ENCODE data around the gene DCHS2. TPM values are rescaled to one million over a fixed set of nuclear protein-coding genes. Genes with fewer than 3 reads are reported as not detected.

Gene DCHS2
- polyA plus RNA-seq, 3 donors, result not detected

- H2AFZ ChIP-seq (ENCODE audit: insufficient read depth, low read depth, low read length, poor library complexity, severe bottlenecking), result no peak overlapping the region
- peaks cover 12% of the 10 kb centered on the region for H3K4me1 Mint-ChIP-seq
- no peak overlapping the region for H3K4me3 ChIP-seq (replicated peaks in 1 of 3; ENCODE audit: low read depth in 2 of 3, low read length in 3 of 3)
- TF ChIP-seq CTCF (IDR thresholded peaks at IDR 0.05), result no peak
- no peak for DNase-seq
- H3K9me3 Mint-ChIP-seq, result peaks cover 0 to 1% (median 0%) of the 10 kb centered on the region in 7 donors
- no peaks in the 10 kb centered on the region for H4K20me1 ChIP-seq (ENCODE audit: insufficient read depth, low read length)
- no peaks in the 10 kb centered on the region for H3K9me3 ChIP-seq (replicated peaks in 1 of 2; ENCODE audit: control insufficient read depth in 1 of 2, insufficient read depth in 1 of 2, low read length in 2 of 2)
- no peaks in the 10 kb centered on the region for H3K27me3 ChIP-seq (ENCODE audit: control insufficient read depth in 2 of 2, insufficient read depth in 2 of 2, low read length in 2 of 2)
- peaks cover 0 to 2% (median 0%) of the 10 kb centered on the region in 3 donors for H3K27me3 Mint-ChIP-seq (ENCODE audit: low read depth in 3 of 3)
- H3K36me3 Mint-ChIP-seq, result no peaks in the 10 kb centered on the region
- H3K9ac ChIP-seq (ENCODE audit: insufficient read depth, low read length, poor library complexity, severe bottlenecking), result no peak overlapping the region
- no peak overlapping the region for H3K4me3 Mint-ChIP-seq
- no peak overlapping the region for H3K27ac Mint-ChIP-seq
- no peaks in the 10 kb centered on the region for H3K36me3 ChIP-seq (replicated peaks in 1 of 2; ENCODE audit: control insufficient read depth in 1 of 2, insufficient read depth in 2 of 2, low read length in 2 of 2)
- WGBS (ENCODE audit: insufficient coverage), result 100% methylated on average over 1 of the region's 7 CpGs
- H3K79me2 ChIP-seq (ENCODE audit: insufficient read depth, low read length), result no peaks in the 10 kb centered on the region
- peaks cover 0 to 3% of the 10 kb centered on the region in 2 donors for H3K4me1 ChIP-seq (ENCODE audit: control insufficient read depth in 1 of 2, insufficient read depth in 2 of 2, low read length in 2 of 2)
- no peak overlapping the region for H3K4me2 ChIP-seq (replicated peaks; ENCODE audit: extremely low read depth, low read length, poor library complexity, severe bottlenecking)
- intact Hi-C loops (cut with micrococcal nuclease), result no loop called here
- no peak overlapping the region for H3K27ac ChIP-seq (ENCODE audit: low read depth in 1 of 2, low read length in 2 of 2)
These were observed 127.3 kb downstream of the DCHS2 start for GRCh38 chr4:154364066-154364845.

GRCh38 chr4:154361450-154361849, 130.1 kb downstream of the DCHS2 start:
- H2AFZ ChIP-seq (ENCODE audit: insufficient read depth, low read depth, low read length, poor library complexity, severe bottlenecking), result no peak overlapping the region
- TF ChIP-seq CTCF (IDR thresholded peaks at IDR 0.05), result no peak
- H3K27me3 ChIP-seq (ENCODE audit: control insufficient read depth in 2 of 2, insufficient read depth in 2 of 2, low read length in 2 of 2), result no peaks in the 10 kb centered on the region
- H3K9ac ChIP-seq (ENCODE audit: insufficient read depth, low read length, poor library complexity, severe bottlenecking), result no peak overlapping the region
- no peak overlapping the region for H3K27ac ChIP-seq (ENCODE audit: low read depth in 1 of 2, low read length in 2 of 2)
- intact Hi-C loops (cut with micrococcal nuclease), result no loop called here
- Mint-ChIP-seq H3K9me3 (no peaks in the 10 kb centered on the region), H3K27me3 (ENCODE audit: low read depth in 3 of 3) (peaks cover 0 to 3% (median 0%) of the 10 kb centered on the region in 3 donors), H3K36me3 (no peaks in the 10 kb centered on the region), H3K27ac (no peak overlapping the region), H3K4me3 (no peak overlapping the region), H3K4me1 (no peaks in the 10 kb centered on the region)
- H3K79me2 ChIP-seq (ENCODE audit: insufficient read depth, low read length), result no peaks in the 10 kb centered on the region
- H4K20me1 ChIP-seq (ENCODE audit: insufficient read depth, low read length), result no peaks in the 10 kb centered on the region
- no peaks in the 10 kb centered on the region for H3K36me3 ChIP-seq (replicated peaks in 1 of 2; ENCODE audit: control insufficient read depth in 1 of 2, insufficient read depth in 2 of 2, low read length in 2 of 2)
- no peak overlapping the region for H3K4me3 ChIP-seq (replicated peaks in 1 of 3; ENCODE audit: low read depth in 2 of 3, low read length in 3 of 3)
- DNase-seq, result no peak
- H3K4me1 ChIP-seq (ENCODE audit: control insufficient read depth in 1 of 2, insufficient read depth in 2 of 2, low read length in 2 of 2), result no peaks in the 10 kb centered on the region
- no peak overlapping the region for H3K4me2 ChIP-seq (replicated peaks; ENCODE audit: extremely low read depth, low read length, poor library complexity, severe bottlenecking)
- WGBS (ENCODE audit: insufficient coverage), result no CpG with 5 or more reads among the region's 4 CpGs
- H3K9me3 ChIP-seq (replicated peaks in 1 of 2; ENCODE audit: control insufficient read depth in 1 of 2, insufficient read depth in 1 of 2, low read length in 2 of 2), result no peaks in the 10 kb centered on the region

All from CD14-positive monocyte (primary cell).